Measurements from ENCODE around the gene ATP10A. TPM values are rescaled to one million over a fixed set of nuclear protein-coding genes. Genes with fewer than 3 reads are reported as not detected.

The ATP10A gene
- total and polyA plus RNA-seq, 2 of the 8 experiments (the other 6 are each of a cell fraction or from before 2014, with no cell fraction given) = 2.0 to 2.8 TPM

GRCh38 chr15:25766417-25766816, 96.7 kb downstream of the ATP10A start:
- no peaks in the 10 kb centered on the region; a peak in 1 of 4 replicates for H3K9me3 ChIP-seq (ENCODE audit: insufficient read depth in 2 of 2, low read depth in 1 of 2, low read length in 1 of 2)
- H3K18ac ChIP-seq (ENCODE audit: extremely low read depth, low read length) = no peak overlapping the region
- no peak overlapping the region for H2AK5ac ChIP-seq (ENCODE audit: low read depth, low read length)
- no peak overlapping the region for H3K4me3 ChIP-seq (ENCODE audit: extremely low read depth in 1 of 4, insufficient read depth in 2 of 4, low read depth in 3 of 4, low read length in 4 of 4)
- peak in 1 of 2 experiments; percentile 33 for DNase-seq (ENCODE audit: low read depth in 1 of 2, low spot score in 2 of 2)
- H3K4me2 ChIP-seq (ENCODE audit: insufficient read depth in 1 of 2, low read depth in 2 of 2, low read length in 2 of 2) = no peak overlapping the region
- no peak overlapping the region for H2BK120ac ChIP-seq (replicated peaks; ENCODE audit: low read depth, low read length)
- H4K8ac ChIP-seq (ENCODE audit: extremely low read depth, insufficient read depth, low read length) = no peak overlapping the region
- H3K79me2 ChIP-seq (ENCODE audit: control insufficient read depth in 1 of 2, insufficient read depth in 2 of 2, low read length in 2 of 2) = no peaks in the 10 kb centered on the region
- no peaks in the 10 kb centered on the region for H3K27me3 ChIP-seq (replicated peaks in 1 of 4; ENCODE audit: control insufficient read depth in 3 of 4, extremely low read depth in 1 of 4, insufficient read depth in 3 of 4, low read length in 3 of 4)
- H3K4ac ChIP-seq (replicated peaks; ENCODE audit: insufficient read length, low read depth, low read length) = no peak overlapping the region
- FAIRE-seq = no peak
- H2BK15ac ChIP-seq (ENCODE audit: low read length) = no peak overlapping the region
- no peak overlapping the region for H2BK12ac ChIP-seq (ENCODE audit: low read depth, low read length)
- WGBS, 2 experiments (ENCODE audit: extremely low coverage in 1 of 2, insufficient coverage in 1 of 2, insufficient read length in 1 of 2, insufficient replicate concordance in 2 of 2, low coverage in 1 of 2, low lambda C conversion rate in 2 of 2, missing lambda C conversion rate in 1 of 2) = 85% methylated on average over 7 of the region's 7 CpGs; no CpG with 5 or more reads in 1 of the 2 experiments
- no peaks in the 10 kb centered on the region for H3K4me1 ChIP-seq (replicated peaks in 1 of 4; ENCODE audit: control insufficient read depth in 3 of 4, insufficient read depth in 4 of 4, low read length in 3 of 4)
- no peak overlapping the region for H3K27ac ChIP-seq (ENCODE audit: low read depth, low read length)
- H3K56ac ChIP-seq (replicated peaks; ENCODE audit: insufficient read length, low read depth, low read length) = no peak overlapping the region
- no peak overlapping the region for H2BK20ac ChIP-seq (ENCODE audit: low read length)
- no peak overlapping the region for H2AFZ ChIP-seq (ENCODE audit: low read length)
- no peak overlapping the region for H3K9ac ChIP-seq (replicated peaks in 1 of 4; ENCODE audit: extremely low read depth in 1 of 4, low read depth in 3 of 4, low read length in 3 of 4)
- no peak overlapping the region for H4K91ac ChIP-seq (replicated peaks; ENCODE audit: insufficient read length, low read length)
- ChIA-PET POLR2A (ENCODE audit: partially characterized antibody) (no interaction called here), CTCF (ENCODE audit: partially characterized antibody) (interaction anchor here (1.3 kb wide), 1 partner anchor 18 kb away, joined by 8 read pairs; no protein-coding TSS in a partner anchor)
- peaks cover 0 to 2% of the 10 kb centered on the region in 2 experiments for H4K20me1 ChIP-seq (replicated peaks in 1 of 2; ENCODE audit: control insufficient read depth in 1 of 2, insufficient read depth in 2 of 2, low read length in 2 of 2)
- H3K14ac ChIP-seq (ENCODE audit: insufficient read length) = no peak overlapping the region
- no peaks in the 10 kb centered on the region for H3K23me2 ChIP-seq (ENCODE audit: low read depth, low read length)
- H3K36me3 ChIP-seq (ENCODE audit: control insufficient read depth in 2 of 4, insufficient read depth in 4 of 4, low read length in 3 of 4) = no peaks in the 10 kb centered on the region
- no peak overlapping the region for H2BK5ac ChIP-seq (ENCODE audit: low read depth, low read length)
- H3K79me1 ChIP-seq (ENCODE audit: low read depth, low read length) = no peaks in the 10 kb centered on the region
- H4K5ac ChIP-seq (ENCODE audit: insufficient read length, low read depth, low read length) = no peak overlapping the region
- no peak overlapping the region for H3K23ac ChIP-seq (ENCODE audit: insufficient read length)
- TF ChIP-seq BCL11A (IDR thresholded peaks at IDR 0.05; ENCODE audit: low read depth in 2 of 2, low read length in 2 of 2) (no peak), TCF12 (IDR thresholded peaks at IDR 0.05; ENCODE audit: low read depth, low read length) (no peak), SP4 (IDR thresholded peaks at IDR 0.05; ENCODE audit: low read length) (no peak), RXRA (IDR thresholded peaks at IDR 0.05; ENCODE audit: insufficient read depth, low read depth, low read length) (no peak), ZNF274 (IDR thresholded peaks at IDR 0.05; ENCODE audit: borderline replicate concordance, extremely low read depth, low read length) (no peak), KDM1A (IDR thresholded peaks at IDR 0.05; ENCODE audit: borderline replicate concordance, low read length) (no peak), MAX (IDR thresholded peaks at IDR 0.05) (no peak), TEAD4 (IDR thresholded peaks at IDR 0.05; ENCODE audit: low read depth, low read length) (no peak), CEBPB (IDR thresholded peaks at IDR 0.05; ENCODE audit: low read depth, low read length) (no peak), CHD2 (IDR thresholded peaks at IDR 0.05; ENCODE audit: low read length) (no peak), KDM5A (IDR thresholded peaks at IDR 0.05; ENCODE audit: low read length) (no peak), CBX8 (IDR thresholded peaks at IDR 0.05; ENCODE audit: borderline replicate concordance, low read depth, low read length) (no peak), MAFK (IDR thresholded peaks at IDR 0.05; ENCODE audit: low read depth, low read length) (no peak), EGR1 (IDR thresholded peaks at IDR 0.05; ENCODE audit: borderline replicate concordance, low read depth, low read length) (no peak), SRF (IDR thresholded peaks at IDR 0.05; ENCODE audit: low read depth, low read length) (no peak), GTF2F1 (IDR thresholded peaks at IDR 0.05; ENCODE audit: borderline replicate concordance, low read depth, low read length) (no peak)

All from H1 (cell line).